Common myeloid progenitor, CD34-positive (primary cell): ENCODE results near the gene MRPS9.
A peak's percentile ranks its signal among the peaks of the same experiment; 100 is the strongest.

Source experiments
- CTCF ChIA-PET: fragments of 350-600 bp; sonication (Branson Sonifier 250); formaldehyde crosslinking; loops from one replicate; lab custom pipeline; 2021; ENCODE audit warnings: antibody characterized with exemption; lab: Charles Lee
- POLR2A ChIA-PET: fragments of 350-600 bp; sonication (Branson Sonifier 250); formaldehyde crosslinking; loops from one replicate; lab custom pipeline; 2021; ENCODE audit warnings: antibody characterized with exemption; lab: Charles Lee
- DNase-seq, 3 donors: peaks; one replicate each; pipeline versions ENCODE4 v3.0.0 to v3.0.0-alpha.2; 2013
- H3K27ac ChIP-seq, 2 experiments: 1 replicate in 1 of 2; 2 replicates in 1 of 2; pipeline ENCODE4 v1.7.0; 2013; ENCODE audit warnings: inconsistent platforms in 2 of 2, low read length in 2 of 2, mild to moderate bottlenecking in 2 of 2, low read depth in 1 of 2, moderate library complexity in 1 of 2; ENCODE audit not compliant: severe bottlenecking in 2 of 2, insufficient read depth in 1 of 2, poor library complexity in 1 of 2
- H3K27me3 ChIP-seq, 5 experiments: replicated peaks in 2 of 5; 1 replicate in 3 of 5; 2 replicates in 2 of 5; pipeline versions ENCODE4 v1.6.1 to v1.7.0; 2013; ENCODE audit warnings: low read length in 4 of 5, mild to moderate bottlenecking in 2 of 5, moderate library complexity in 2 of 5, inconsistent platforms in 1 of 5; ENCODE audit not compliant: insufficient read depth in 5 of 5, control insufficient read depth in 4 of 5
- H3K36me3 ChIP-seq, 4 experiments: 1 replicate in 2 of 4; 2 replicates in 2 of 4; pipeline versions ENCODE4 v1.6.1 to v1.7.0; 2013; ENCODE audit warnings: low read length in 3 of 4, control low read depth in 1 of 4, mild to moderate bottlenecking in 1 of 4; ENCODE audit not compliant: control insufficient read depth in 4 of 4, insufficient read depth in 4 of 4
- H3K4me1 ChIP-seq, 4 experiments: 1 replicate in 3 of 4; 2 replicates in 1 of 4; pipeline versions ENCODE4 v1.6.1 to v1.7.1; 2013; ENCODE audit warnings: low read length in 3 of 4, mild to moderate bottlenecking in 3 of 4, control low read depth in 1 of 4, inconsistent platforms in 1 of 4, moderate library complexity in 1 of 4; ENCODE audit not compliant: control insufficient read depth in 4 of 4, insufficient read depth in 4 of 4; ENCODE audit errors: control extremely low read depth in 1 of 4
- H3K4me3 ChIP-seq, 7 experiments: 1 replicate in 4 of 7; 2 replicates in 3 of 7; pipeline versions ENCODE4 v1.5.1 to v1.7.0; 2013; ENCODE audit warnings: mild to moderate bottlenecking in 7 of 7, low read length in 6 of 7, moderate library complexity in 6 of 7, inconsistent platforms in 2 of 7, low read depth in 2 of 7, control low read depth in 1 of 7; ENCODE audit not compliant: insufficient read depth in 4 of 7, control insufficient read depth in 1 of 7; ENCODE audit errors: extremely low read depth in 1 of 7
- H3K9me3 ChIP-seq, 5 experiments: 1 replicate in 4 of 5; 2 replicates in 1 of 5; pipeline versions ENCODE4 v1.6.1 to v1.7.1; 2013; ENCODE audit warnings: low read length in 4 of 5, mild to moderate bottlenecking in 2 of 5, inconsistent platforms in 1 of 5, low read depth in 1 of 5, moderate library complexity in 1 of 5; ENCODE audit not compliant: control insufficient read depth in 4 of 5, insufficient read depth in 2 of 5; ENCODE audit errors: control extremely low read depth in 1 of 5
- WGBS: methylation state at CpG from one replicate; pipeline ENCODE4 v1.1.5; 2013; ENCODE audit not compliant: insufficient coverage; 5-methylcytosine and 5-hydroxymethylcytosine counted together

The MRPS9 gene

GRCh38 chr2:105062158-105062557 lies 24.3 kb downstream of the MRPS9 start:
- H3K36me3 ChIP-seq = peaks cover 0 to 8% (median 2%) of the 10 kb centered on the region in 4 experiments
- H3K27ac ChIP-seq = no peak overlapping the region
- no peaks in the 10 kb centered on the region for H3K9me3 ChIP-seq
- no peak overlapping the region for H3K4me3 ChIP-seq
- H3K4me1 ChIP-seq = no peaks in the 10 kb centered on the region
- ChIA-PET CTCF (no interaction called here), POLR2A (no interaction called here)
- peak in 1 of 3 donors; percentile 7 for DNase-seq
- 80% methylated on average over 2 of the region's 5 CpGs for WGBS
- H3K27me3 ChIP-seq = no peaks in the 10 kb centered on the region

- Histone ChIP-seq H3K27ac (no peak overlapping the region), H3K27me3 (no peaks in the 10 kb centered on the region), H3K36me3 (peaks cover 2 to 8% (median 4%) of the 10 kb centered on the region in 4 experiments), H3K9me3 (no peaks in the 10 kb centered on the region), H3K4me3 (no peak overlapping the region), H3K4me1 (no peaks in the 10 kb centered on the region)
- WGBS = 80% methylated on average over 1 of the region's 1 CpG
- ChIA-PET POLR2A (no interaction called here), CTCF (no interaction called here)
- no peak for DNase-seq
Observed at GRCh38 chr2:105068387-105068786, 30.5 kb downstream of the MRPS9 start.

DNA sequence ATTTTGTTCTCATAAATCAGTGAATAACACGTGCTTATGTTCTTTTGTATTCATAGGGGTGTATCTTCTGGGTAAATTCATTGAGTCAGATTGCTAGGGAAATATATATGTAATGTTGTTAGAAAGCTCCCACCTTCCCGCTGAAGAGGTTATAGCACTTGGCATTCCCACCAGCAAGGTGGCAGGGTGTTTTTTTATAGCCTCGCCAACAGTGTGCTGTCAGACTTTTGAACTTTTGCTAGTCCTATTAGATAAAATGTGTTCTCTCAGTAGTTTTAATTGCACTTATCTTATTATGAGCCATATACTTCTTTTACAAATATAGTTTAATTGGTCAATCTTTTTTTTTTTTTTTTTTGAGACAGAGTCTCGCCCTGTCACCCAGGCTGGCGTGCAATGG lies 31.0 kb downstream of the MRPS9 start:
- POLR2A ChIA-PET = no interaction called here
- no peak overlapping the region for H3K4me3 ChIP-seq
- H3K27ac ChIP-seq = no peak overlapping the region
- H3K36me3 ChIP-seq = peaks cover 2 to 8% (median 4%) of the 10 kb centered on the region in 4 experiments
- CTCF ChIA-PET = no interaction called here
- no peaks in the 10 kb centered on the region for H3K27me3 ChIP-seq
- no peaks in the 10 kb centered on the region for H3K4me1 ChIP-seq
- H3K9me3 ChIP-seq = no peaks in the 10 kb centered on the region
- DNase-seq = no peak
- 100% methylated on average over 3 of the region's 5 CpGs for WGBS

GRCh38 chr2:105070010-105070865 lies 32.4 kb downstream of the MRPS9 start:
- 94% methylated on average over 5 of the region's 7 CpGs for WGBS
- Histone ChIP-seq H3K36me3 (peaks cover 2 to 8% (median 8%) of the 10 kb centered on the region in 4 experiments), H3K4me3 (no peak overlapping the region), H3K4me1 (no peaks in the 10 kb centered on the region), H3K27ac (no peak overlapping the region), H3K9me3 (no peaks in the 10 kb centered on the region), H3K27me3 (no peaks in the 10 kb centered on the region)
- CTCF ChIA-PET = no interaction called here
- POLR2A ChIA-PET = no interaction called here
- DNase-seq = no peak

- ChIA-PET CTCF (no interaction called here), POLR2A (no interaction called here)
- Histone ChIP-seq H3K9me3 (no peaks in the 10 kb centered on the region), H3K27ac (no peak overlapping the region), H3K27me3 (no peaks in the 10 kb centered on the region), H3K36me3 (peaks cover 2 to 8% (median 8%) of the 10 kb centered on the region in 4 experiments), H3K4me3 (no peak overlapping the region), H3K4me1 (no peaks in the 10 kb centered on the region)
- no peak for DNase-seq
- WGBS = no CpG with 5 or more reads among the region's 4 CpGs
Observed at GRCh38 chr2:105071379-105071778, 33.5 kb downstream of the MRPS9 start.

DNA sequence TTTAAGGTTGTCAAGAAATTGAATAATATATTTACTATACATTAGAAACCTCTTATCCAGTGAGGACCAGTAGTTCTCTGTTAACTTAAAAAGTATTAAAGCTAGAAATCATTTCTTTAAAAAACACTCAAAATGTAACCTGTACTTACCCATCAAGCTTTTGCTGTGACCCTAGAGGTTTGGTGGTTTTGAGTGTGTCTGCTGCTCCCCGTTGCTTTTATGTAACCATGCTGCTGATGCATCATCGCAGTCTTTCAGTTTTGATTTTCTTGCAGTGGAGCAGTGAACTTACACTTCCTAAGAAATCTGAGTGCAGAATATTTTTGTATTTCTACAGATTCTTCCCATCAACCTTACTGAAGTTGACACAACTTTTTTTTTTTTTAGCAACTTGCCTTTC lies 34.2 kb downstream of the MRPS9 start:
- CTCF ChIA-PET = no interaction called here
- POLR2A ChIA-PET = no interaction called here
- 100% methylated on average over 1 of the region's 2 CpGs for WGBS
- peaks cover 2 to 8% (median 7%) of the 10 kb centered on the region in 4 experiments for H3K36me3 ChIP-seq
- H3K27ac ChIP-seq = no peak overlapping the region
- H3K9me3 ChIP-seq = no peaks in the 10 kb centered on the region
- no peaks in the 10 kb centered on the region for H3K27me3 ChIP-seq
- DNase-seq = no peak
- no peaks in the 10 kb centered on the region for H3K4me1 ChIP-seq
- H3K4me3 ChIP-seq = no peak overlapping the region

DNA sequence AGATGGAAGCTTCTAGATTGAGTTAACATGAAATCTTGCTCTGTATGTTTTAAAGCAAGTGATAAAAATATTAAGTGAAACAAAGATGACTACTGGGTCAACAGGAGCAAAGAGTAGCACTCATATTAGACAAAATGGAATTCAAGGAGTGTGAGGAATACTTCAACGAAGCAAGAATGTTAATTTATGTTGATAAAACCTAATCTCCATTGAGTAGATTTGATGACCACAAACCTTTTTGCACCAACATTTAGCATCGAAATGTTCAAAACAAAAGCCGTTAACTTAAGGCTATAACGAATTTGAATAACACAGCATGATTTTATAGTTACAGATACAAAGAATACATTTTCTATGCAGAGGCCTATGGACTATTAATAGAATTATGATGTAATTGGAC lies 35.7 kb downstream of the MRPS9 start:
- H3K4me3 ChIP-seq = no peak overlapping the region
- DNase-seq = no peak
- no peaks in the 10 kb centered on the region for H3K27me3 ChIP-seq
- H3K36me3 ChIP-seq = peaks cover 2 to 10% (median 5%) of the 10 kb centered on the region in 4 experiments
- H3K4me1 ChIP-seq = no peaks in the 10 kb centered on the region
- no CpG with 5 or more reads among the region's 4 CpGs for WGBS
- H3K9me3 ChIP-seq = no peaks in the 10 kb centered on the region
- CTCF ChIA-PET = no interaction called here
- POLR2A ChIA-PET = no interaction called here
- no peak overlapping the region for H3K27ac ChIP-seq
